Measurements from ENCODE around the gene PCGF6. TPM values are rescaled to one million over a fixed set of nuclear protein-coding genes. Genes with fewer than 3 reads are reported as not detected.
A peak's percentile ranks its signal among the peaks of the same experiment; 100 is the strongest.

PCGF6 gene
- total RNA-seq, 1 experiment from 2014 or later, result 11.6 TPM

DNA sequence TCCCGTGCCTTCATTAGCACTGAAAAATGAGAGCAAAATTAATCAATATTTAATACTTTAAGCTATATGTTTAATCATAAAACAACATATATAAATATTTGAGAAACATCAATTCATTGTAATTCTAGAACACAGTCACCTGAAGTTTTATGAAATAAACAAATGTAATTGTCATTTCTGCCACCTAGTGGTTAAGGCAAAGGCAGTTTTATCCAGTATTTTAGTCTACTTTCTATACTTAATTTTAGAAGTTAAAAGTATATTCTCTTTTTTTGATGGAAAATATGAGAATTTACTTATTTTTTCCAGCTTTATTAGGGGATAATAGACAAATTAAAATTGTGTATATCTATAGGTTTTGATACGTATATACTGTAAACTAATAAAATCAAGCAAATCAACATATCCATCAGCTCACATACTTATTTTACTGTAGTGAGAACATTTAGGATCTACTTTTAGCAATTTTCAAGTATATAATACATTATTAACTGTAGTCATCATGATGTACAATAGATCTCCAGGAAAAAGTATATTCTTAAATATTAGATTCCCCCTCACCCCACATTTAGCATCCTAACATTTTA, 16.9 kb downstream of the PCGF6 start:
- Histone ChIP-seq H3K27ac (ENCODE audit: low read length) (no peak overlapping the region), H3K4me2 (ENCODE audit: low read length) (no peak overlapping the region), H3K4me1 (ENCODE audit: insufficient read depth, low read length) (no peaks in the 10 kb centered on the region), H4K20me1 (ENCODE audit: low read length) (no peaks in the 10 kb centered on the region), H3K9me3 (ENCODE audit: low read length) (no peaks in the 10 kb centered on the region), H3K27me3 (ENCODE audit: low read length) (no peaks in the 10 kb centered on the region), H2AFZ (ENCODE audit: low read length) (no peak overlapping the region), H3F3A (ENCODE audit: low read length, unreplicated experiment) (no peaks in the 10 kb centered on the region), H3K79me2 (ENCODE audit: low read length) (no peaks in the 10 kb centered on the region), H3K9me2 (replicated peaks; ENCODE audit: low read length) (no peaks in the 10 kb centered on the region), H3K4me3 (ENCODE audit: low read length) (no peak overlapping the region), H3K36me3 (ENCODE audit: low read depth, low read length) (peaks cover 12% of the 10 kb centered on the region), H3K9ac (ENCODE audit: low read length) (no peak overlapping the region)
- ATAC-seq (no peak), DNase-seq (peak; percentile 58)
- ChIA-PET POLR2A (ENCODE audit: unreplicated experiment) (no interaction called here), CTCF (no interaction called here)
- intact Hi-C loops (cut with micrococcal nuclease), result loop anchor here (1.0 kb wide), 1 partner anchor 88 kb away; no protein-coding TSS in a partner anchor
- peak; percentile 66 for TF ChIP-seq CTCF (conservative IDR thresholded peaks at IDR 0.05; ENCODE audit: low read depth, low read length)
- no peak for TF ChIP-seq EZH2phosphoT487 (IDR thresholded peaks at IDR 0.05; ENCODE audit: borderline replicate concordance, low read length)
- no TSS peak for BruUV-seq (replicated peaks)

DNA sequence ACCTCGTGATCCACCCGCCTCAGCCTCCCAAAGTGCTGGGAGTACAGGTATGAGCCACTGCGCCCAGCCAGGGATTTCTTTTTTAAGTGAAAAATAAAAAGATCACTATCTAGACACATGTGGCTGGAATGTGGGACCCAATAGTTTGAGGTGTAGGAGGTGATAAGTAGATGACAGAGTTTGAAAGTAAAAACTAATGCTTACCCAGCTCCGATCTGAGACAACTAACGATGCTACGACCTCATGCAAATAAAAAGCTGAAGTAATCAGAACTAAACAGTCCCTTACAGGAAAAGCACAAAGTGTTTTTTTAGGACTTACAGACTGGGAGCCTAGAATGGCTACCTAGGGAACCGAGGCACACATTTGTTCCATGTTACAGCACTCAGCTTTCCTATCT, 23.0 kb downstream of the PCGF6 start:
- Histone ChIP-seq H3K9me3 (ENCODE audit: low read length) (no peaks in the 10 kb centered on the region), H3K9me2 (replicated peaks; ENCODE audit: low read length) (no peaks in the 10 kb centered on the region), H3K36me3 (ENCODE audit: low read depth, low read length) (peaks cover 7% of the 10 kb centered on the region; the same call in 1 of the 2 replicates), H3F3A (ENCODE audit: low read length, unreplicated experiment) (no peaks in the 10 kb centered on the region), H3K9ac (ENCODE audit: low read length) (no peak overlapping the region), H3K27me3 (ENCODE audit: low read length) (no peaks in the 10 kb centered on the region), H3K4me2 (ENCODE audit: low read length) (no peak overlapping the region), H3K4me3 (ENCODE audit: low read length) (no peak overlapping the region), H4K20me1 (ENCODE audit: low read length) (no peaks in the 10 kb centered on the region), H3K27ac (ENCODE audit: low read length) (no peak overlapping the region), H2AFZ (ENCODE audit: low read length) (no peak overlapping the region), H3K4me1 (ENCODE audit: insufficient read depth, low read length) (no peaks in the 10 kb centered on the region), H3K79me2 (ENCODE audit: low read length) (no peaks in the 10 kb centered on the region)
- DNase-seq (no peak), ATAC-seq (no peak)
- intact Hi-C loops (cut with micrococcal nuclease), result no loop called here
- BruUV-seq (replicated peaks), result no TSS peak
- ChIA-PET CTCF (no interaction called here), POLR2A (ENCODE audit: unreplicated experiment) (no interaction called here)
- TF ChIP-seq EZH2phosphoT487 (IDR thresholded peaks at IDR 0.05; ENCODE audit: borderline replicate concordance, low read length), result no peak
- no peak for TF ChIP-seq CTCF (conservative IDR thresholded peaks at IDR 0.05; ENCODE audit: low read depth, low read length)
- no peak for TF ChIP-seq EZH2 (IDR thresholded peaks at IDR 0.05; ENCODE audit: low read length, unreplicated experiment)

DNA sequence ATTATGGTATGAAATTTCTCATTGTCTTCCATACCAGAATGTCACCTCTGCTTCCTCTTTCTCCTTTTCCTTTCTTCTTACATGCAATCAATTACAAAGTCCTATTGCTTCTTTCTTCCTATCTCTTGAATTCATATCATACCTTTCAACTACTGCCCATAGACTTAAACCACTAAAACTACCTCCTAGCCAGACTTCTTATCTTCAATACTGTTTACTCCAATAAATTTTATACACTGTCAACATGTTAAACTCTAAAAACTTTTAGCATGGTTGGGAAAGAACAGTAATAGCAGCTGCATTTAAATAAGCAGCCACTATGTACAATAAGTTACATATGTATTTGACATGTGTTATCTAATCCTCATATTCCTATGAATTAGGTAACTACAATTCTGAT, 34.9 kb downstream of the PCGF6 start:
- Histone ChIP-seq H3K36me3 (ENCODE audit: low read depth, low read length) (peaks cover 4% of the 10 kb centered on the region; the same call in 1 of the 2 replicates), H2AFZ (ENCODE audit: low read length) (no peak overlapping the region), H3K79me2 (ENCODE audit: low read length) (no peaks in the 10 kb centered on the region), H3F3A (ENCODE audit: low read length, unreplicated experiment) (no peaks in the 10 kb centered on the region), H3K4me3 (ENCODE audit: low read length) (no peak overlapping the region), H3K4me1 (ENCODE audit: insufficient read depth, low read length) (no peaks in the 10 kb centered on the region), H3K4me2 (ENCODE audit: low read length) (no peak overlapping the region), H3K27me3 (ENCODE audit: low read length) (no peaks in the 10 kb centered on the region), H3K27ac (ENCODE audit: low read length) (no peak overlapping the region), H4K20me1 (ENCODE audit: low read length) (no peaks in the 10 kb centered on the region), H3K9ac (ENCODE audit: low read length) (no peak overlapping the region), H3K9me3 (ENCODE audit: low read length) (no peaks in the 10 kb centered on the region), H3K9me2 (replicated peaks; ENCODE audit: low read length) (no peaks in the 10 kb centered on the region)
- BruUV-seq (replicated peaks), result no TSS peak
- TF ChIP-seq EZH2phosphoT487 (IDR thresholded peaks at IDR 0.05; ENCODE audit: borderline replicate concordance, low read length) (no peak), CTCF (conservative IDR thresholded peaks at IDR 0.05; ENCODE audit: low read depth, low read length) (no peak)
- CTCF ChIA-PET, result no interaction called here
- POLR2A ChIA-PET (ENCODE audit: unreplicated experiment), result no interaction called here
- DNase-seq (no peak), ATAC-seq (no peak)
- intact Hi-C loops (cut with micrococcal nuclease), result no loop called here
